NCI-H128 (cell line): ENCODE data around the gene SREK1IP1.
"Not testable (repeated sequence)": the region's sequence is repeated elsewhere in the genome, so short reads cannot be mapped to it uniquely, and the experiment has no call there.

Experiments used
- DNase-seq: peaks from one replicate; lab custom pipeline; 2025; ENCODE audit not compliant: unreplicated experiment; lab: John Stamatoyannopoulos, UW

Gene SREK1IP1

GRCh38 chr5:64765804-64766504 is 2.5 kb downstream of the SREK1IP1 start:
- DNase-seq, result no peak

GRCh38 chr5:64763948-64764503 is 4.5 kb downstream of the SREK1IP1 start:
- DNase-seq, result no peak

GRCh38 chr5:64759960-64760660 is 8.4 kb downstream of the SREK1IP1 start:
- no peak for DNase-seq

GRCh38 chr5:64758901-64759300 is 9.6 kb downstream of the SREK1IP1 start:
- DNase-seq, result no peak

- DNase-seq, result no peak
These were observed 14.4 kb downstream of the SREK1IP1 start for GRCh38 chr5:64754066-64754465.

GRCh38 chr5:64749385-64749784 is 19.1 kb downstream of the SREK1IP1 start:
- no peak for DNase-seq

- no peak for DNase-seq
These were observed 22.0 kb downstream of the SREK1IP1 start for GRCh38 chr5:64746446-64746845.

- no peak for DNase-seq
These were observed 23.6 kb downstream of the SREK1IP1 start for GRCh38 chr5:64744914-64745313.

GRCh38 chr5:64742821-64743220 is 25.7 kb downstream of the SREK1IP1 start:
- DNase-seq, result no peak

GRCh38 chr5:64742411-64742810 is 26.1 kb downstream of the SREK1IP1 start:
- no peak for DNase-seq

- no peak for DNase-seq
These were observed 41.3 kb downstream of the SREK1IP1 start for GRCh38 chr5:64727150-64727549.

- no peak for DNase-seq
These were observed 45.9 kb downstream of the SREK1IP1 start for GRCh38 chr5:64722588-64722987.

GRCh38 chr5:64714495-64714894 is 54.0 kb downstream of the SREK1IP1 start:
- not testable (repeated sequence) for DNase-seq

- DNase-seq, result no peak
These were observed 61.3 kb downstream of the SREK1IP1 start for GRCh38 chr5:64707191-64707590.

- DNase-seq, result not testable (repeated sequence)
These were observed 62.4 kb downstream of the SREK1IP1 start for GRCh38 chr5:64706074-64706473.

- DNase-seq, result no peak
These were observed 67.7 kb downstream of the SREK1IP1 start for GRCh38 chr5:64700765-64701164.

GRCh38 chr5:64696414-64696813 is 72.1 kb downstream of the SREK1IP1 start:
- not testable (repeated sequence) for DNase-seq

GRCh38 chr5:64693636-64694035 is 74.9 kb downstream of the SREK1IP1 start:
- no peak for DNase-seq

GRCh38 chr5:64691291-64691690 is 77.2 kb downstream of the SREK1IP1 start:
- no peak for DNase-seq

- no peak for DNase-seq
These were observed 77.9 kb downstream of the SREK1IP1 start, which contains the start of gene SHISAL2B for GRCh38 chr5:64690417-64691151. SHISAL2B (plus strand) TSS chr5:64690503; CDS start chr5:64690624, 121 bp downstream.

- no peak for DNase-seq
These were observed 78.4 kb downstream of the SREK1IP1 start for GRCh38 chr5:64690104-64690416.

- DNase-seq, result no peak
These were observed 79.5 kb downstream of the SREK1IP1 start for GRCh38 chr5:64688965-64689364.
